ENCODE measurements around the gene MNAT1. TPM values are rescaled to one million over a fixed set of nuclear protein-coding genes. Genes with fewer than 3 reads are reported as not detected.

MNAT1 gene
- total RNA-seq, 1 donor from 2014 or later = 42.6 TPM

DNA sequence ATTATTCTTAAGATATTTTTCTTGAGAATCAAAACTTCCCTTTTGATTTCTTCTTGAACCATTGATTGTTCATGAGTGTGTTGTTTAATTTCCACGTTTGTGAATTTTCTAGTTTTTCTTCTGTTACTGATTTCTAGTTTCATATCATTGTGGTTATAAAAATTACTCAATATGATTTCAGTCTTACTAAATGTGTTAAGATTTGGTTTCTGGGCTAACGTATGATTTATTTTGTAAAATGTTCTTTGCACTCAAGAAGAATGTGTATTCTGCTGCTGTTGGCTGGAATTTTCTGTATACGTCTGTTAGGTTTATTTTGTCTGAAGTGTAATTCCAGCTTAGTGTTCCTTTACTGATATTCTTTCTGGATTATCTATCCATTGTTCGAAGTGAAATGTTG, 221.6 kb downstream of the MNAT1 start:
- no peak for DNase-seq
- Mint-ChIP-seq H3K9me3 (peaks cover 35% of the 10 kb centered on the region), H3K36me3 (ENCODE audit: low read depth) (peaks cover 40% of the 10 kb centered on the region), H3K4me1 (peaks cover 6% of the 10 kb centered on the region), H3K27ac (peak overlapping the region; percentile 6), H3K4me3 (no peak overlapping the region), H3K27me3 (no peaks in the 10 kb centered on the region)
- intact Hi-C loops (cut with micrococcal nuclease) = loop anchor here (5.0 kb wide), 1 partner anchor 146 kb away; no protein-coding TSS in a partner anchor

- Mint-ChIP-seq H3K4me1 (peaks cover 6% of the 10 kb centered on the region), H3K27me3 (no peaks in the 10 kb centered on the region), H3K36me3 (ENCODE audit: low read depth) (peaks cover 42% of the 10 kb centered on the region), H3K4me3 (no peak overlapping the region), H3K27ac (peak overlapping the region; percentile 6), H3K9me3 (peaks cover 35% of the 10 kb centered on the region)
- intact Hi-C loops (cut with micrococcal nuclease) = loop anchor here (5.0 kb wide), 1 partner anchor 146 kb away; no protein-coding TSS in a partner anchor
- DNase-seq = no peak
Observed at GRCh38 chr14:60956632-60957031, 222.1 kb downstream of the MNAT1 start.

GRCh38 chr14:60958146-60958545, 223.6 kb downstream of the MNAT1 start:
- H3K4me1 Mint-ChIP-seq = peaks cover 6% of the 10 kb centered on the region
- intact Hi-C loops (cut with micrococcal nuclease) = loop anchor here (5.0 kb wide), 1 partner anchor 144 kb away; no protein-coding TSS in a partner anchor
- DNase-seq = no peak
- H3K4me3 Mint-ChIP-seq = no peak overlapping the region
- peaks cover 35% of the 10 kb centered on the region for H3K9me3 Mint-ChIP-seq
- no peak overlapping the region for H3K27ac Mint-ChIP-seq
- peaks cover 42% of the 10 kb centered on the region for H3K36me3 Mint-ChIP-seq (ENCODE audit: low read depth)
- no peaks in the 10 kb centered on the region for H3K27me3 Mint-ChIP-seq

DNA sequence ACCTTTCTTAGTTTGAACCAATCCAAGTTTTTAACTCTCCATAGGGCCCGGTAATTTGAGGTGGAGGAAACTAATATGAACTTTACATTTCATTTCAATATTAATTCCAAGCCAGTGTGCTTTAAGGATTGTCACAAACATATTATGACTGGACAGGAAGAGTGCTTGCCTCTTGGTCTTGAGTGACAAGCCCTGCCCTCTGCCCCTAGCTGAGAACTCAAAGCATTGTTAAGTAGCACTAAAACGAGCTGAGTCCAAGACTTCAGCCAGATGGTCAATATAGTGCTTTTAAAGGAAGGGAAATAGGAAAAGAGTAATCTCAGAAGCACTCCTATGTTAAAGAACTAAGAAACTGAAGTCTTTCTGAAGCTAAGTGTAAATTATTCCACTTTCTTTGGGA, 229.2 kb downstream of the MNAT1 start:
- no peak overlapping the region for H3K27ac Mint-ChIP-seq
- peaks cover 15% of the 10 kb centered on the region for H3K9me3 Mint-ChIP-seq
- H3K4me1 Mint-ChIP-seq = peaks cover 6% of the 10 kb centered on the region
- peaks cover 24% of the 10 kb centered on the region for H3K36me3 Mint-ChIP-seq (ENCODE audit: low read depth)
- no peak for DNase-seq
- no peaks in the 10 kb centered on the region for H3K27me3 Mint-ChIP-seq
- no peak overlapping the region for H3K4me3 Mint-ChIP-seq
- intact Hi-C loops (cut with micrococcal nuclease) = loop anchor here (2.0 kb wide), 1 partner anchor 17 kb away; the partner anchor contains the start of genes SLC38A6 and TRMT5

GRCh38 chr14:60964904-60965303, 230.3 kb downstream of the MNAT1 start:
- peaks cover 17% of the 10 kb centered on the region for H3K36me3 Mint-ChIP-seq (ENCODE audit: low read depth)

GRCh38 chr14:60965402-60965801, 230.8 kb downstream of the MNAT1 start:
- no peak overlapping the region for H3K4me3 Mint-ChIP-seq
- intact Hi-C loops (cut with micrococcal nuclease) = loop anchor here (1.0 to 5.0 kb wide), 4 partner anchors 15 to 212 kb away; partner anchors contain the start of genes SLC38A6 and TRMT5
- H3K4me1 Mint-ChIP-seq = peaks cover 6% of the 10 kb centered on the region
- H3K9me3 Mint-ChIP-seq = peaks cover 4% of the 10 kb centered on the region
- no peak for DNase-seq
- H3K27ac Mint-ChIP-seq = peak overlapping the region; percentile 52
- H3K36me3 Mint-ChIP-seq (ENCODE audit: low read depth) = peaks cover 16% of the 10 kb centered on the region
- no peaks in the 10 kb centered on the region for H3K27me3 Mint-ChIP-seq

More at GRCh38 chr14:60964904-60965303, 230.3 kb downstream of the MNAT1 start:
- peaks cover 6% of the 10 kb centered on the region for H3K4me1 Mint-ChIP-seq
- no peak overlapping the region for H3K27ac Mint-ChIP-seq
- DNase-seq = no peak
- intact Hi-C loops (cut with micrococcal nuclease) = loop anchor here (1.0 to 5.0 kb wide), 4 partner anchors 16 to 212 kb away; partner anchors contain the start of genes SLC38A6 and TRMT5
- H3K4me3 Mint-ChIP-seq = no peak overlapping the region
- H3K27me3 Mint-ChIP-seq = no peaks in the 10 kb centered on the region
- H3K9me3 Mint-ChIP-seq = peaks cover 9% of the 10 kb centered on the region

DNA sequence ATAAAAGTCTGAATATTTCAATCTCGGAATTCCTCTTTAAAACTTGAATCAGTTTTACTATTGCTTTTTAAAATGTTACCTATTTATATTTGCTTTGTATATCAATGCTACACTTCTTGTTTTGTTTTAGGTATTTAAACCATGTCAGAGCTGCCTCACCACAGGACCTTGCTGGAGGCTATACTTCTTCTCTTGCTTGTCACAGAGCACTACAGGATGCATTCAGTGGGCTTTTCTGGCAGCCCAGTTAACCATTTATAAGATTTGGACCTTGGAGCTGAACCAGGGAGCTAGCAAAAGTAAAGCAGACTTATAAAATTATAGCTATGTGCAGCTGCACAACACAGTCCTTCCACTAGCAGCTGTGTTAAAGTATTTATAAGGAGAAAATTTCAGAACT, 233.5 kb downstream of the MNAT1 start:
- DNase-seq = no peak
- Mint-ChIP-seq H3K36me3 (ENCODE audit: low read depth) (peaks cover 15% of the 10 kb centered on the region), H3K27ac (no peak overlapping the region), H3K4me1 (peaks cover 6% of the 10 kb centered on the region), H3K27me3 (no peaks in the 10 kb centered on the region), H3K9me3 (no peaks in the 10 kb centered on the region), H3K4me3 (no peak overlapping the region)
- intact Hi-C loops (cut with micrococcal nuclease) = loop anchor here (5.0 kb wide), 2 partner anchors 91 to 111 kb away; no protein-coding TSS in a partner anchor

GRCh38 chr14:60968671-60969070, 234.1 kb downstream of the MNAT1 start:
- H3K4me3 Mint-ChIP-seq = no peak overlapping the region
- peaks cover 6% of the 10 kb centered on the region for H3K4me1 Mint-ChIP-seq
- no peaks in the 10 kb centered on the region for H3K27me3 Mint-ChIP-seq
- no peaks in the 10 kb centered on the region for H3K9me3 Mint-ChIP-seq
- H3K36me3 Mint-ChIP-seq (ENCODE audit: low read depth) = peaks cover 16% of the 10 kb centered on the region
- intact Hi-C loops (cut with micrococcal nuclease) = loop anchor here (5.0 kb wide), 2 partner anchors 91 to 111 kb away; no protein-coding TSS in a partner anchor
- H3K27ac Mint-ChIP-seq = no peak overlapping the region
- DNase-seq = no peak

GRCh38 chr14:60970146-60970545, 235.6 kb downstream of the MNAT1 start:
- H3K27ac Mint-ChIP-seq = no peak overlapping the region
- no peaks in the 10 kb centered on the region for H3K27me3 Mint-ChIP-seq
- H3K9me3 Mint-ChIP-seq = no peaks in the 10 kb centered on the region
- DNase-seq = no peak
- intact Hi-C loops (cut with micrococcal nuclease) = no loop called here
- peaks cover 6% of the 10 kb centered on the region for H3K4me1 Mint-ChIP-seq
- no peak overlapping the region for H3K4me3 Mint-ChIP-seq
- peaks cover 19% of the 10 kb centered on the region for H3K36me3 Mint-ChIP-seq (ENCODE audit: low read depth)

GRCh38 chr14:60971271-60971670, 236.7 kb downstream of the MNAT1 start:
- Mint-ChIP-seq H3K27ac (no peak overlapping the region), H3K4me3 (no peak overlapping the region), H3K4me1 (peaks cover 2% of the 10 kb centered on the region), H3K27me3 (no peaks in the 10 kb centered on the region), H3K9me3 (no peaks in the 10 kb centered on the region), H3K36me3 (ENCODE audit: low read depth) (peaks cover 20% of the 10 kb centered on the region)
- no peak for DNase-seq
- intact Hi-C loops (cut with micrococcal nuclease) = no loop called here

DNA sequence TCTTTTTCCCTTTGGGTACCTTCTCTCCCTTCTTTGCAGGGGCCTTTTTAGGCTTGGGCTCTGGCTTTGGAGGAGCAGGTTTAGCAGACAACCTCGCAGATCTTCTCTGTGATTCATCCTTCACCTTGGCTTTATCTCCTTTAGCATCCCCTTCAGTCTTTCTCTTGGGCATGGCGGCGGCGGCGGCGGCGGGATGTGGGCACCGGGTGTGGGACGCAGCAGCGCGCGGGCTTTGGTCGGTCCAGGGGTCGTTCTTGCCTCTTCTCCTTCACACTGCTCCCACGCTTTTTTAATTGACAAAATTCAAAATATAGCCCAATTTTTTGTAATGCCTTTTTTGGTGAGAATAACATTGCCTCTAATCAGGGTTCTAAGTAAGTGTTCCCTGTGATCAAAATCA, 237.7 kb downstream of the MNAT1 start:
- H3K4me1 Mint-ChIP-seq = peaks cover 3% of the 10 kb centered on the region
- H3K9me3 Mint-ChIP-seq = no peaks in the 10 kb centered on the region
- no peak overlapping the region for H3K27ac Mint-ChIP-seq
- H3K27me3 Mint-ChIP-seq = no peaks in the 10 kb centered on the region
- peaks cover 27% of the 10 kb centered on the region for H3K36me3 Mint-ChIP-seq (ENCODE audit: low read depth)
- H3K4me3 Mint-ChIP-seq = no peak overlapping the region
- no peak for DNase-seq
- intact Hi-C loops (cut with micrococcal nuclease) = no loop called here

DNA sequence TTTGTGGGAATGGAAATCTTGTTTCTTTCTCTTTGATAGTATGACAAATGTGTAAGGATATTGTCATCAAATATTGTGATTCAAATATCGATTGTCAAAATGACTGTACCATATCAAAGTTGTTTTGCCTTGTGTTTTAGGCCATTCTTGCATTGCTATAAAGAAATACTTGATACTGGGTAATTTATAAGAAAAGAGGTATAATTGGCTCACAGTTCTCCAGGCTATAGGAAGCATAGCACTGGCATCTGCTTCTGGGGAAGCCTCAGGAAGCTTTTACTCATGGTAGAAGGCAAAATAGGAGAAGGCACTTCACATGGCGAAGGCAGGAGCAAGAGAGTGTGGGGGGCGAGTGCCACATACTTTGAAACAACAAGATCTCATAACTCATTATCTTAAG, 238.5 kb downstream of the MNAT1 start:
- Mint-ChIP-seq H3K9me3 (no peaks in the 10 kb centered on the region), H3K27ac (no peak overlapping the region), H3K27me3 (no peaks in the 10 kb centered on the region), H3K4me3 (no peak overlapping the region), H3K36me3 (ENCODE audit: low read depth) (peaks cover 30% of the 10 kb centered on the region), H3K4me1 (peaks cover 5% of the 10 kb centered on the region)
- intact Hi-C loops (cut with micrococcal nuclease) = no loop called here
- DNase-seq = no peak

DNA sequence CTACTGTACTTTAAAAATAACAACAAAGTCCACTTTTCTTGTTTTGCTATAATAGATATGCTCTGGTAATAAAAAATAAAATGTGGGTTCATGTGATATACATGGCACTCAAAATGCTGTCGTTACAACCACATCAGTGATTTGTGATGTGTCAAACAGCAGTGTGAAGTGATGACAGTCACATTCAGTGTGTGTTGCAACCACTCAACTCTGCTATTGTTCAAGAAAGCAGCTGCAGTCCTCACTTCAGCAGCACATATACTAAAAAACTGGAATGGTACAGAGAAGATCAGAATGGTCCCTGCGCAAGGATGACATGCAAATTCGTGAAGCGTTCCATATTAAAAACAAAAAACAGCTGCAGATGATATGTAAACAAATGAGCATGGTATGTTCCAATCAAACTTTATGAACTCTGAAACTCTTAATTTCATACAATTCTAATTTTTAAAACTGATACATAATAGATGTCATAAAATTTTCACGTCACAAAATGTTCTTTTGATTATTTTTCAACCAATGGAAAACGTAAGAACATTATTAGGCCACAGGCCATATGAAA, 239.6 kb downstream of the MNAT1 start:
- H3K27me3 Mint-ChIP-seq = no peaks in the 10 kb centered on the region

DNA sequence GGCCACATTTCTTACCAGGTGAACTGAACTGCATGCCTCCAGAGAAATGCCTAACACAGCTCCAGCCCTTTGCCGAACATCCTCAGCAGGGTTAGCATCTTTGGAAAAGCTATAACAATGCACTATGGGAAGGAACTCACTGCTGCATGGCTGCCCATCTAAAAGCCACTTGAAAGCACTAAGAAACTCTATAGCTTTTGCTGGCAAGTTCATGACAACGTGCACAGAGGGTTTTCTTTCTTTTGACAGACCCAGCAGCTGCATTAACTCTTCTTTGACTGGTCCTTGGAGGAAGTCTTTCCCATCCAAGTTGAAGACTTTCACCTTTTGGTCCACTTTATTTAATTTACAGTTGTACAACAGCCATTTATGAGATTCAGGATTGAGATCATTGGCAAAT, 241.0 kb downstream of the MNAT1 start:
- peaks cover 38% of the 10 kb centered on the region for H3K36me3 Mint-ChIP-seq (ENCODE audit: low read depth)
- no peak overlapping the region for H3K4me3 Mint-ChIP-seq
- H3K27ac Mint-ChIP-seq = no peak overlapping the region
- H3K9me3 Mint-ChIP-seq = no peaks in the 10 kb centered on the region
- H3K4me1 Mint-ChIP-seq = peaks cover 18% of the 10 kb centered on the region
- no peaks in the 10 kb centered on the region for H3K27me3 Mint-ChIP-seq
- DNase-seq = no peak
- intact Hi-C loops (cut with micrococcal nuclease) = loop anchor here (5.0 kb wide), 1 partner anchor 728 kb away; the partner anchor contains the start of gene PPM1A

More for the DNA sequence above, 239.6 kb downstream of the MNAT1 start:
- H3K36me3 Mint-ChIP-seq (ENCODE audit: low read depth) = peaks cover 33% of the 10 kb centered on the region
- intact Hi-C loops (cut with micrococcal nuclease) = no loop called here
- peaks cover 9% of the 10 kb centered on the region for H3K4me1 Mint-ChIP-seq
- no peak for DNase-seq
- H3K4me3 Mint-ChIP-seq = no peak overlapping the region
- no peak overlapping the region for H3K27ac Mint-ChIP-seq
- no peaks in the 10 kb centered on the region for H3K9me3 Mint-ChIP-seq

Measured in activated CD4-positive, alpha-beta T cell treated with anti-CD3 and anti-CD28 coated beads, Interleukin-2, amount 10 ng/mL, durations not matched to agents 24 days and 14 days (primary cell).